ENCODE measurements around the gene SAPCD1.
A peak's percentile ranks its signal among the peaks of the same experiment; 100 is the strongest.
"Not testable (repeated sequence)": the region's sequence is repeated elsewhere in the genome, so short reads cannot be mapped to it uniquely, and the experiment has no call there.

Gene SAPCD1

DNA sequence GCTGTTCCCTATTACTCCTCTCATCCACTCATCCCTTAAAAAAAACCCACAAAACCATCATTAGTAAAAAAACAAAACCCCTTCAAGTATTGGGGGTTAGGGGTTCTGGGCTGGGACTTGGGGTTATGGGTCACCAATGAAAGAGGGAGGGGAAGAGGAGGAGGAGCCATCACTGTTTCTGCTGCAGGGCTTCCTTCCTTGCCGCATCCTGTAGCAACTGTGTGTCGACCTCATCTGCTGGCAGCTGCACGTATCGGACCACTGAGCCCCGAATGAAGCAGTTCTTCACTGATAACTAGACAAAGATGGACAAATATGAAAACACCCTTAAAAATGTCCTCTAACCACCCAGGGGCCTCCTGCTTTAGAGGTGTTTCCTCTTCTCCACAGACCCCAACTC lies 35.1 kb downstream of the SAPCD1 start:
- TF ChIP-seq POLR2A (IDR thresholded peaks at IDR 0.05; ENCODE audit: low read length) (no peak), GATA1 (IDR thresholded peaks at IDR 0.05; ENCODE audit: low read depth, low read length) (no peak)
- no peak for DNase-seq

DNA sequence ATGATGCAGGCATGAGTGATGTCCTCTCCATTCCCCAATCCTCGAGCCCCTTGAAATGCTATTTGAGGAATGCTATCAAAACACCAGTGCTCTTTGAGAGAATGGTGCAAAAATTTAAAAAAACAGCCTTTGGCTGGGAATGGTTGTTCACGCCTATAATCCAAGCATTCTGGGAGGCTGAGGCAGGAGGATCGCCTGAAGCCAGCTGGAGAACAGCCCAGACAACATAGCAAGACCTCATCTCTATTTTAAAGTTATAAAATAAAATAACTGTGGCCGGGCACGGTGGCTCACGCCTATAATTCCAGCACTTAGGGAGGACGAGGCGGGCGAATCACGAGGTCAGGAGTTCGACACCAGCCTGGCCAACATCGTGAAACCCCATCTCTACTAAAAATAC lies 37.3 kb downstream of the SAPCD1 start:
- no peak for DNase-seq
- TF ChIP-seq POLR2A (IDR thresholded peaks at IDR 0.05; ENCODE audit: low read length) (no peak), GATA1 (IDR thresholded peaks at IDR 0.05; ENCODE audit: low read depth, low read length) (no peak)

DNA sequence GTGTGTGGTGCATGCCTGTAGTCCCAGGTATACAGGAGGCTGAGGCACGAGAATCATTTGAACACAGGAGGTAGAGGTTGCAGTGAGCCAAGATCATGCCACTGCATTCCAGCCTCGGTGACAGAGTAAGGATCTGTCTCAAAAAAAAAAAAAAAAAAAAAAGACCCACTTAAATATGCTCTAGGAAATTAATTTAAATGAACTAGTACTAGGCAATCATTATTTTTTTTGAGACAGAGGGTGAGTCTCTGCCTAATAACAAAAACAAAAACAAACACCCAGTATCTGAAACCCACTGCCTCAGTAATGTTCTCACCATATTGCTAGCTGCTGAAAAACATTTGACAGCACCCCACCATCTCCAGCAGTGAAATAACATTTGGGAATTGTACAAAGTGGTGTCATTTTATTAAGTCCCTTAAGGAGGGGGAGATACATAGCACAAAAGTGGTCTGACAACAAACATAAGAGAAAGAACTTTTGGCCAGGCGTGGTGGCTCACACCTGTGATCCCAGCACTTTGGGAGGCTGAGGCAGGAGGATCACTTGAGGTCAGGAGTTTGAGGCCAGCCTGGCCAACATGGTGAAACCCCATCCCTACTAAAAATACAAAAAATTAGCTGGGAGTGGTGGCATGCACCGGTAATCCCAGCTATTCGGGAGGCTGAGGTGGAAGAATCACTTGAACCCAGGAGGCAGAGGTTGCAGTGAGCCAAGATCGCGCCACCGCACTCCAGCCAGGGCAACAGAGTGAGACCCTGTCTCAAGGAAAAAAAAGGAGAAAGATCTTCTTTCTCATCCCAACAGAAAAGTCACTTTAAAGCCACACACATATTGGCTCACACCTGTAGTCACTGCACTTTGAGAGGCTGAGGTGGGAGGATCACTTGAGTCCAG lies 38.8 kb downstream of the SAPCD1 start:
- DNase-seq = not testable (repeated sequence)

DNA sequence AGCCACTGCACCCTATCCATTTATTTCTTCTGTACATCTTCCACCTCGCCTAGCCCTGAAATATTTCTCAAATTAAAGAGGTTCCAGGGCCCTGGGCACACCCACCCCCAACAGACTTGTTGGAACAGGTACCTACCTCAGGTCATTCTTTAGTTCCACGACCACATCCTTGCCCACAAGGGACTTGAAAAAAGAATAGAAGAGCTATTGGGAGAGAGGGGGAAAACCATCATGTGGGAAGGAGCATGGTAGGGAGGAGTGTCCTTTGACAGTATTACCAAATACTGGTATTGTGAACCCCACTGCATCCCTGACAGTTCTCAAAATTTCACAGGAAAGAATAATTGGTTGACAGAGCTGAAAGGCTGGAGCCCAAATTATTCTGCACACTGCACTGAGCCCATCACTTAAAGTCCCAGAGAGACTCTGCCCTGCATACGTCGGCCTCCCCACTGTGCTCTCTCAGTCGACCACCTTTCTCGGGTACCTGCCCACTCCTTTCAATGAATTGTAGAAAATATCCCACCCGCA lies 43.5 kb downstream of the SAPCD1 start:
- DNase-seq = no peak
- no peak for TF ChIP-seq GATA1 (IDR thresholded peaks at IDR 0.05; ENCODE audit: low read depth, low read length)
- no peak for TF ChIP-seq POLR2A (IDR thresholded peaks at IDR 0.05; ENCODE audit: low read length)

- no peak for TF ChIP-seq GATA1 (IDR thresholded peaks at IDR 0.05; ENCODE audit: low read depth, low read length)
- peak; percentile 84 for TF ChIP-seq POLR2A (IDR thresholded peaks at IDR 0.05; ENCODE audit: low read length)
- DNase-seq = peak; percentile 96 to 99
Observed at GRCh38 chr6:31806470-31807272, 44.2 kb downstream of the SAPCD1 start, which contains the start of gene LSM2. LSM2 (minus strand) TSS chr6:31806966; CDS start chr6:31806757, 209 bp downstream.

DNA sequence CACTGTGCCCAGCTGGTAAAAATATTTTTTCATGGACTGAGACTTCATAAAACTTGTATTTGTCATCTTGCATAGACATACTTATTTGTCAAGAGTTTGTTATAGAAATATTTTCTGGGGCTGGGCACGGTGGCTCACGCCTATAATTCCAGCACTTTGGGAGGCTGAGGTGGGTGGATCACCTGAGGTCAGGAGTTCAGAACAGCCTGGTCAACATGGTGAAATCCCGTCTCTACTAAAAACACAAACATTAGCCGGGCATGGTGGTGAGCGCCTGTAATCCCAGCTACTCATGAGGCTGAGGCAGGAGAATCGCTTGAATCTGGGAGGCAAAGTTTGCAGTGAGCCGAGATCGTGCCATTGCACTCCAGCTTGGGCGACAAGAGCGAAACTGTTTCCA lies 46.1 kb downstream of the SAPCD1 start:
- not testable (repeated sequence) for DNase-seq

DNA sequence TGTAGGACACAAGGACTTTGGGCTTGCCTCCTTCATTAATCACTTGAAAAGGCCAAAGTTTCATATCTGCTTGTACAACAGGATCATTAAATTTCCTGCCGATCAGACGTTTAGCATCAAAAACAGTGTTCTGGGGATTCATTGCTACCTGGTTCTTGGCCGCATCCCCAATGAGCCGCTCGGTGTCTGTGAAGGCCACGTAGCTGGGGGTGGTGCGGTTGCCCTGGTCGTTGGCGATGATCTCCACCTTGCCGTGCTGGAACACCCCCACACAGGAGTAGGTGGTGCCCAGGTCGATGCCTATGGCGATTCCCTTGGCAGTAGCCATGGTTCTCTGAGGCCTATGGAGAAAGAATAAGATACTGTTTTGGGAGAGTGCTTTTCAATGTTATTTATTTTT lies 49.2 kb downstream of the SAPCD1 start:
- no peak for DNase-seq
- TF ChIP-seq GATA1 (IDR thresholded peaks at IDR 0.05; ENCODE audit: low read depth, low read length) (no peak), POLR2A (IDR thresholded peaks at IDR 0.05; ENCODE audit: low read length) (no peak)

- DNase-seq = no peak
- TF ChIP-seq GATA1 (IDR thresholded peaks at IDR 0.05; ENCODE audit: low read depth, low read length) (no peak), POLR2A (IDR thresholded peaks at IDR 0.05; ENCODE audit: low read length) (no peak)
Observed at GRCh38 chr6:31813465-31813849, 51.0 kb downstream of the SAPCD1 start.

Data from erythroblast (primary cell).